ENCODE results near the gene TMEM260. TPM values are rescaled to one million over a fixed set of nuclear protein-coding genes. Genes with fewer than 3 reads are reported as not detected.
"Not testable (repeated sequence)": the region's sequence is repeated elsewhere in the genome, so short reads cannot be mapped to it uniquely, and the experiment has no call there.

Gene TMEM260
- total and polyA plus RNA-seq, 9 donors: 8.0 to 13.1 (median 10.9) TPM

- Histone ChIP-seq H3K27ac (ENCODE audit: low read length) (no peak overlapping the region), H3K36me3 (ENCODE audit: control insufficient read depth, insufficient read depth, low read length) (no peaks in the 10 kb centered on the region), H3K9me3 (replicated peaks; ENCODE audit: control insufficient read depth, low read depth, low read length) (no peaks in the 10 kb centered on the region), H3K4me1 (ENCODE audit: control insufficient read depth, insufficient read depth, low read length) (no peaks in the 10 kb centered on the region), H3K27me3 (ENCODE audit: control insufficient read depth, insufficient read depth, low read length) (no peaks in the 10 kb centered on the region), H3K4me3 (ENCODE audit: low read length) (no peak overlapping the region)
- WGBS (ENCODE audit: insufficient coverage): 90% methylated on average over 6 of the region's 12 CpGs
- no peak for DNase-seq
Measured at GRCh38 chr14:56664811-56665421, 85.3 kb downstream of the TMEM260 start.

GRCh38 chr14:56666294-56666693 lies 86.7 kb downstream of the TMEM260 start:
- no peaks in the 10 kb centered on the region for H3K36me3 ChIP-seq (ENCODE audit: control insufficient read depth, insufficient read depth, low read length)
- H3K4me3 ChIP-seq (ENCODE audit: low read length): no peak overlapping the region
- no peaks in the 10 kb centered on the region for H3K4me1 ChIP-seq (ENCODE audit: control insufficient read depth, insufficient read depth, low read length)
- 96% methylated on average over 5 of the region's 7 CpGs for WGBS (ENCODE audit: insufficient coverage)
- H3K27me3 ChIP-seq (ENCODE audit: control insufficient read depth, insufficient read depth, low read length): no peaks in the 10 kb centered on the region
- no peak for DNase-seq
- no peak overlapping the region for H3K27ac ChIP-seq (ENCODE audit: low read length)
- no peaks in the 10 kb centered on the region for H3K9me3 ChIP-seq (replicated peaks; ENCODE audit: control insufficient read depth, low read depth, low read length)

- no peak overlapping the region for H3K4me3 ChIP-seq (ENCODE audit: low read length)
- H3K27ac ChIP-seq (ENCODE audit: low read length): no peak overlapping the region
- DNase-seq: no peak
- H3K4me1 ChIP-seq (ENCODE audit: control insufficient read depth, insufficient read depth, low read length): no peaks in the 10 kb centered on the region
- WGBS (ENCODE audit: insufficient coverage): no CpG with 5 or more reads among the region's 3 CpGs
- H3K9me3 ChIP-seq (replicated peaks; ENCODE audit: control insufficient read depth, low read depth, low read length): no peaks in the 10 kb centered on the region
- H3K36me3 ChIP-seq (ENCODE audit: control insufficient read depth, insufficient read depth, low read length): no peaks in the 10 kb centered on the region
- no peaks in the 10 kb centered on the region for H3K27me3 ChIP-seq (ENCODE audit: control insufficient read depth, insufficient read depth, low read length)
Measured at GRCh38 chr14:56666716-56667115, 87.1 kb downstream of the TMEM260 start.

GRCh38 chr14:56667290-56667689 lies 87.7 kb downstream of the TMEM260 start:
- H3K4me1 ChIP-seq (ENCODE audit: control insufficient read depth, insufficient read depth, low read length); H3K9me3 ChIP-seq (replicated peaks; ENCODE audit: control insufficient read depth, low read depth, low read length); H3K27ac ChIP-seq (ENCODE audit: low read length); DNase-seq; H3K4me3 ChIP-seq (ENCODE audit: low read length); H3K27me3 ChIP-seq (ENCODE audit: control insufficient read depth, insufficient read depth, low read length); H3K36me3 ChIP-seq (ENCODE audit: control insufficient read depth, insufficient read depth, low read length): not testable (repeated sequence)
- WGBS (ENCODE audit: insufficient coverage): no CpG with 5 or more reads among the region's 11 CpGs

GRCh38 chr14:56676042-56676441 lies 96.4 kb downstream of the TMEM260 start:
- no peak overlapping the region for H3K4me3 ChIP-seq (ENCODE audit: low read length)
- H3K9me3 ChIP-seq (replicated peaks; ENCODE audit: control insufficient read depth, low read depth, low read length): no peaks in the 10 kb centered on the region
- no peak overlapping the region for H3K27ac ChIP-seq (ENCODE audit: low read length)
- no peaks in the 10 kb centered on the region for H3K4me1 ChIP-seq (ENCODE audit: control insufficient read depth, insufficient read depth, low read length)
- 80% methylated on average over 1 of the region's 5 CpGs for WGBS (ENCODE audit: insufficient coverage)
- DNase-seq: no peak
- H3K36me3 ChIP-seq (ENCODE audit: control insufficient read depth, insufficient read depth, low read length): no peaks in the 10 kb centered on the region
- H3K27me3 ChIP-seq (ENCODE audit: control insufficient read depth, insufficient read depth, low read length): no peaks in the 10 kb centered on the region

DNA sequence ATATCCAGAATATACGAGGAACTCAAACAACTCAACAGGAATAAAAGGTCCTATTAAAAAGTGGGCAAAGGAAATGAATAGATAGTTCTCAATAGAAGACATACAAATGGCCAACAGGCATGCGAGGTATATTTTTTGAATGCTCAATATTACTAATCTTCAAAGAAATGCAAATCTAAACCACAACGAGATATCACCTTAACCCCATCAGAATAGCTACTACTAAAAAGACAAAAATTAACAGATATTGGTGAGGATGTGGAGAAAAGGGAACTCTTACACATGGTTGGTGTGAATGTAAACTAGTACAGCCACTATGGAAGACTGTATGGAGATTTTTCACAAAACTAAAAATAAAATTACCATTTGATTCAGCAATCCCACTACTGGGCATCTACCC lies 99.2 kb downstream of the TMEM260 start:
- no peak for DNase-seq
- no peak overlapping the region for H3K4me3 ChIP-seq (ENCODE audit: low read length)
- no CpG with 5 or more reads among the region's 3 CpGs for WGBS (ENCODE audit: insufficient coverage)

DNA sequence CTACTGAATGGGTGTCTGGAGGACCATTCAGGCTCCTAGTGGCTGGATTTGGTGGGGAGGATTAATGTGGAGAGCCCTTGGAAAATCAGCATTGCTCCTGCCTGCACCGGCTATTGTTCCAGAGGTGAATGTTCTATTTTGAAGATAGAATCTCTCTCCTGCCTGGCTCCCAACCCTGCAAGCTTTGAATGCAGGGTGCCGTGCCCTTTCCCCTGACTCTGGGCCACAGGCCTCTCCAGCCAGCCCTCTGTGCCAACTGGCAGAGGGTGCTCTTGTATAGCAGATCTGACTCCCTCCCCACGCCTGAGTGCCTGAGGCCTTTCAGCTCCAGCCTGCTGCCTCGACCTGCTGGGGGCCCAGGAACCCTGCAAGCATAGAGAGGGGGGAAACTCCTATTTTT lies 106.8 kb downstream of the TMEM260 start:
- Histone ChIP-seq H3K27me3 (ENCODE audit: control insufficient read depth, insufficient read depth, low read length) (no peaks in the 10 kb centered on the region), H3K27ac (ENCODE audit: low read length) (no peak overlapping the region), H3K4me1 (ENCODE audit: control insufficient read depth, insufficient read depth, low read length) (no peaks in the 10 kb centered on the region), H3K9me3 (replicated peaks; ENCODE audit: control insufficient read depth, low read depth, low read length) (no peaks in the 10 kb centered on the region), H3K36me3 (ENCODE audit: control insufficient read depth, insufficient read depth, low read length) (no peaks in the 10 kb centered on the region), H3K4me3 (ENCODE audit: low read length) (no peak overlapping the region)
- WGBS (ENCODE audit: insufficient coverage): 17% methylated on average over 1 of the region's 4 CpGs
- DNase-seq: peak; percentile 1

More for the DNA sequence above, 99.2 kb downstream of the TMEM260 start:
- H3K27ac ChIP-seq (ENCODE audit: low read length): no peak overlapping the region
- no peaks in the 10 kb centered on the region for H3K36me3 ChIP-seq (ENCODE audit: control insufficient read depth, insufficient read depth, low read length)
- H3K9me3 ChIP-seq (replicated peaks; ENCODE audit: control insufficient read depth, low read depth, low read length): no peaks in the 10 kb centered on the region
- no peaks in the 10 kb centered on the region for H3K4me1 ChIP-seq (ENCODE audit: control insufficient read depth, insufficient read depth, low read length)
- H3K27me3 ChIP-seq (ENCODE audit: control insufficient read depth, insufficient read depth, low read length): no peaks in the 10 kb centered on the region

- H3K9me3 ChIP-seq (replicated peaks; ENCODE audit: control insufficient read depth, low read depth, low read length): no peaks in the 10 kb centered on the region
- no peaks in the 10 kb centered on the region for H3K4me1 ChIP-seq (ENCODE audit: control insufficient read depth, insufficient read depth, low read length)
- WGBS (ENCODE audit: insufficient coverage): 47% methylated on average over 2 of the region's 8 CpGs
- no peak for DNase-seq
- no peak overlapping the region for H3K27ac ChIP-seq (ENCODE audit: low read length)
- no peak overlapping the region for H3K4me3 ChIP-seq (ENCODE audit: low read length)
- no peaks in the 10 kb centered on the region for H3K27me3 ChIP-seq (ENCODE audit: control insufficient read depth, insufficient read depth, low read length)
- no peaks in the 10 kb centered on the region for H3K36me3 ChIP-seq (ENCODE audit: control insufficient read depth, insufficient read depth, low read length)
Measured at GRCh38 chr14:56687123-56687522, 107.5 kb downstream of the TMEM260 start.

GRCh38 chr14:56694609-56695008 lies 115.0 kb downstream of the TMEM260 start:
- Histone ChIP-seq H3K4me1 (ENCODE audit: control insufficient read depth, insufficient read depth, low read length) (no peaks in the 10 kb centered on the region), H3K27ac (ENCODE audit: low read length) (no peak overlapping the region), H3K4me3 (ENCODE audit: low read length) (no peak overlapping the region), H3K9me3 (replicated peaks; ENCODE audit: control insufficient read depth, low read depth, low read length) (no peaks in the 10 kb centered on the region), H3K27me3 (ENCODE audit: control insufficient read depth, insufficient read depth, low read length) (no peaks in the 10 kb centered on the region), H3K36me3 (ENCODE audit: control insufficient read depth, insufficient read depth, low read length) (no peaks in the 10 kb centered on the region)
- no peak for DNase-seq
- WGBS (ENCODE audit: insufficient coverage): 84% methylated on average over 2 of the region's 3 CpGs

- H3K36me3 ChIP-seq (ENCODE audit: control insufficient read depth, insufficient read depth, low read length); H3K27ac ChIP-seq (ENCODE audit: low read length); H3K4me3 ChIP-seq (ENCODE audit: low read length); H3K4me1 ChIP-seq (ENCODE audit: control insufficient read depth, insufficient read depth, low read length); DNase-seq; H3K9me3 ChIP-seq (replicated peaks; ENCODE audit: control insufficient read depth, low read depth, low read length); H3K27me3 ChIP-seq (ENCODE audit: control insufficient read depth, insufficient read depth, low read length): not testable (repeated sequence)
- WGBS (ENCODE audit: insufficient coverage): 85% methylated on average over 7 of the region's 9 CpGs
Measured at GRCh38 chr14:56695216-56695615, 115.6 kb downstream of the TMEM260 start.
